HCT116 (cell line): Measurements from ENCODE around the gene ACTN2. TPM values are rescaled to one million over a fixed set of nuclear protein-coding genes. Genes with fewer than 3 reads are reported as not detected.

ENCODE experiments used
- ATAC-seq: fragments of 200-7000 bp; cut with Tn5 transposase; 2 replicates; pipeline ENCODE4 v1.9.1; 2020; ENCODE audit warnings: mild to moderate bottlenecking, moderate library complexity
- BruUV-seq: library from RNA; stranded (reverse); fragments of 400-500 nt; replicated peaks from 2 replicates; lab custom pipeline; 2021; lab: Mats Ljungman, UMichigan
- CTCF ChIA-PET: fragments of 300-600 bp; sonication (Branson Sonifier 250); formaldehyde crosslinking; loops from one replicate; lab custom pipeline; 2021; ENCODE audit warnings: antibody characterized with exemption; lab: Charles Lee
- POLR2A ChIA-PET: fragments of 300-600, 350-600 bp; sonication (Branson Sonifier 250); formaldehyde crosslinking; loops from one replicate; lab custom pipeline; 2021; ENCODE audit warnings: antibody characterized with exemption; lab: Charles Lee
- RAD21 ChIA-PET, 2 experiments: fragments of 300-600 bp; sonication (Branson Sonifier 250); formaldehyde crosslinking; loops; one replicate each; lab custom pipeline; 2023; ENCODE audit warnings: low total read pairs in 2 of 2; ENCODE audit not compliant: uncharacterized antibody in 2 of 2, unreplicated experiment in 2 of 2, low non-redundant PET in 1 of 2; lab: Charles Lee
- DNase-seq: peaks from one replicate; pipeline ENCODE4 v3.0.0-alpha.2; 2010; ENCODE audit warnings: low read depth, low spot score
- H2AFZ ChIP-seq: fragments of 200-600 bp; shearing (Covaris generic), sonication (generic); 2 replicates; pipeline ENCODE4 v1.6.1; 2017; ENCODE audit warnings: low read depth, mixed run types, mixed read lengths, antibody characterized with exemption, low read length; ENCODE audit not compliant: poor library complexity, severe bottlenecking
- H3K27ac ChIP-seq: 2 replicates; pipeline ENCODE4 v1.5.1; 2012; ENCODE audit warnings: low read depth, low read length
- H3K27me3 ChIP-seq: fragments of 200-600 bp; sonication (generic); 2 replicates; pipeline ENCODE4 v1.6.1; 2016; ENCODE audit warnings: mixed run types, low read length, mixed read lengths; ENCODE audit not compliant: insufficient read depth
- H3K36me3 ChIP-seq, 2 experiments: fragments of 200-500 bp in 1 of 2; fragments of 200-600 bp in 1 of 2; sonication (Bioruptor generic) in 1 of 2; sonication (generic) in 1 of 2; 2 replicates each; pipeline versions ENCODE4 v1.5.1 to v1.6.1; 2014 to 2016; ENCODE audit warnings: low read length in 2 of 2, inconsistent platforms in 1 of 2, mixed read lengths in 1 of 2, mixed run types in 1 of 2; ENCODE audit not compliant: insufficient read depth in 2 of 2, control insufficient read depth in 1 of 2
- H3K4me1 ChIP-seq, 2 experiments: fragments of 200-600 bp in 1 of 2; sonication (generic) in 1 of 2; 2 replicates each; pipeline versions ENCODE4 v1.5.1 to v1.6.1; 2012 to 2017; ENCODE audit warnings: low read length in 2 of 2, inconsistent platforms in 1 of 2, mild to moderate bottlenecking in 1 of 2, mixed read lengths in 1 of 2, mixed run types in 1 of 2, moderate library complexity in 1 of 2; ENCODE audit not compliant: insufficient read depth in 2 of 2, control insufficient read depth in 1 of 2
- H3K4me2 ChIP-seq: fragments of 200-600 bp; sonication (generic); 2 replicates; pipeline ENCODE4 v1.6.1; 2017; ENCODE audit warnings: mixed run types, low read length, mixed read lengths
- H3K4me3 ChIP-seq, 2 experiments: fragments of 200-600 bp in 1 of 2; sonication (generic) in 1 of 2; replicated peaks in 1 of 2; 2 replicates each; pipeline ENCODE4 v1.5.1; 2011 to 2016; ENCODE audit warnings: low read length in 2 of 2, control low read depth in 1 of 2, low read depth in 1 of 2, mild to moderate bottlenecking in 1 of 2, mixed read lengths in 1 of 2, mixed run types in 1 of 2
- H3K79me2 ChIP-seq: fragments of 200-600 bp; sonication (generic); 2 replicates; pipeline ENCODE4 v1.6.1; 2017; ENCODE audit warnings: mild to moderate bottlenecking, mixed run types, low read length, moderate library complexity, mixed read lengths; ENCODE audit not compliant: insufficient read depth
- H3K9ac ChIP-seq: fragments of 200-600 bp; sonication (generic); 2 replicates; pipeline ENCODE4 v1.6.1; 2016; ENCODE audit warnings: low read length, mixed read lengths
- H3K9me2 ChIP-seq: fragments of 200-600 bp; sonication (generic), shearing (Covaris generic); 2 replicates; pipeline ENCODE4 v1.6.1; 2017; ENCODE audit warnings: mixed run types, mild to moderate bottlenecking, moderate library complexity; ENCODE audit not compliant: insufficient read depth
- H3K9me3 ChIP-seq, 2 experiments: fragments of 200-500 bp in 1 of 2; fragments of 200-600 bp in 1 of 2; sonication (Bioruptor generic) in 1 of 2; sonication (generic) in 1 of 2; 2 replicates each; pipeline ENCODE4 v1.6.1; 2014 to 2017; ENCODE audit warnings: low read length in 2 of 2, mixed read lengths in 2 of 2, inconsistent platforms in 1 of 2, low read depth in 1 of 2, mild to moderate bottlenecking in 1 of 2, mixed run types in 1 of 2, moderate library complexity in 1 of 2; ENCODE audit not compliant: control insufficient read depth in 1 of 2, insufficient read depth in 1 of 2
- H4K20me1 ChIP-seq: fragments of 200-600 bp; sonication (generic), shearing (Covaris generic); 2 replicates; pipeline ENCODE4 v1.6.1; 2017; ENCODE audit warnings: mixed run types, mild to moderate bottlenecking, moderate library complexity; ENCODE audit not compliant: insufficient read depth
- CEBPB ChIP-seq: IDR thresholded peaks from 2 replicates; pipeline ENCODE4 v1.6.1; 2012; ENCODE audit warnings: low read depth
- CTCF ChIP-seq, 3 experiments: fragments of 200-600 bp in 1 of 3; sonication (generic) in 1 of 3; IDR thresholded peaks in 2 of 3; conservative IDR thresholded peaks in 1 of 3; 2 replicates each; pipeline ENCODE4 v1.5.1; 2012 to 2017; ENCODE audit warnings: low read depth in 2 of 3, low read length in 2 of 3, antibody characterized with exemption in 1 of 3, borderline replicate concordance in 1 of 3, control low read depth in 1 of 3, mild to moderate bottlenecking in 1 of 3, mixed read lengths in 1 of 3, mixed run types in 1 of 3, moderate library complexity in 1 of 3; ENCODE audit not compliant: insufficient read depth in 1 of 3
- EZH2 ChIP-seq: fragments of 200-600 bp; sonication (generic); IDR thresholded peaks from 2 replicates; pipeline ENCODE4 v1.6.1; 2017; ENCODE audit warnings: antibody characterized with exemption, mixed run types
- JUND ChIP-seq: IDR thresholded peaks from 2 replicates; pipeline ENCODE4 v1.6.1; 2012
- SRF ChIP-seq: IDR thresholded peaks from 2 replicates; pipeline ENCODE4 v1.6.1; 2012; ENCODE audit warnings: low read depth
- ZBTB33 ChIP-seq: IDR thresholded peaks from 2 replicates; pipeline ENCODE4 v1.6.1; 2011; ENCODE audit warnings: mild to moderate bottlenecking, low read length, moderate library complexity; ENCODE audit not compliant: insufficient replicate concordance; ENCODE audit errors: extremely low read depth
- intact Hi-C: fragments of 100-400 bp; cut with micrococcal nuclease; formaldehyde crosslinking; loops from 2 replicates; pipeline ENCODE4 v1.10.0; 2022
- total RNA-seq: library from RNA; stranded (reverse); gene quantifications from one replicate; pipeline ENCODE4 v1.2.1, GENCODE V29; 2021; ENCODE audit not compliant: unreplicated experiment

The ACTN2 gene
- total RNA-seq, 1 experiment from 2014 or later: 0.20 TPM

- Histone ChIP-seq H3K4me3 (no peak overlapping the region), H3K27ac (no peak overlapping the region)
- BruUV-seq: no TSS peak
- TF ChIP-seq CTCF (IDR thresholded peaks at IDR 0.05 in 2 of 3, conservative IDR thresholded peaks at IDR 0.05 in 1 of 3; ENCODE audit: borderline replicate concordance in 1 of 3, insufficient read depth in 1 of 3, low read depth in 2 of 3, low read length in 2 of 3) (no peak), JUND (no peak), SRF (no peak)
- TF ChIP-seq, all 23 proteins: peak for 0
- ATAC-seq: no peak
- Histone ChIP-seq H2AFZ (no peak overlapping the region), H4K20me1 (no peaks in the 10 kb centered on the region), H3K9me2 (no peaks in the 10 kb centered on the region), H3K4me1 (no peaks in the 10 kb centered on the region), H3K27me3 (peaks cover 12% of the 10 kb centered on the region), H3K36me3 (no peaks in the 10 kb centered on the region), H3K9ac (no peak overlapping the region), H3K9me3 (no peaks in the 10 kb centered on the region), H3K4me2 (no peak overlapping the region), H3K79me2 (no peaks in the 10 kb centered on the region)
- ChIA-PET RAD21 (no interaction called here), POLR2A (no interaction called here), CTCF (no interaction called here)
- no peak for DNase-seq
- intact Hi-C loops: no loop called here
Observed at GRCh38 chr1:236692128-236692527, 5.8 kb downstream of the ACTN2 start.

- no TSS peak for BruUV-seq
- intact Hi-C loops: no loop called here
- H3K36me3 ChIP-seq: no peaks in the 10 kb centered on the region
- H3K4me1 ChIP-seq: no peaks in the 10 kb centered on the region
- no peaks in the 10 kb centered on the region for H3K9me2 ChIP-seq
- no peaks in the 10 kb centered on the region for H3K9me3 ChIP-seq
- ATAC-seq (no peak), DNase-seq (no peak)
- ChIA-PET RAD21 (no interaction called here), CTCF (no interaction called here), POLR2A (no interaction called here)
- H2AFZ ChIP-seq: no peak overlapping the region
- no peaks in the 10 kb centered on the region for H4K20me1 ChIP-seq
- H3K4me3 ChIP-seq: no peak overlapping the region
- no peaks in the 10 kb centered on the region for H3K79me2 ChIP-seq
- peaks cover 12% of the 10 kb centered on the region for H3K27me3 ChIP-seq
- H3K9ac ChIP-seq: no peak overlapping the region
- TF ChIP-seq ZBTB33: no peak
- TF ChIP-seq EZH2: no peak
- TF ChIP-seq CEBPB: no peak
- TF ChIP-seq JUND: no peak
- H3K27ac ChIP-seq: no peak overlapping the region
- H3K4me2 ChIP-seq: no peak overlapping the region
Observed at GRCh38 chr1:236692742-236693141, 6.4 kb downstream of the ACTN2 start.
